GM23338 (cell line): Measurements from ENCODE around the gene CSNK2B. TPM values are rescaled to one million over a fixed set of nuclear protein-coding genes. Genes with fewer than 3 reads are reported as not detected.

Experiments used
- ATAC-seq: fragments of 200-7000 bp; cut with Tn5 transposase; 3 replicates; pipeline ENCODE4 v1.9.1; 2020
- DNase-seq: peaks from one replicate; pipeline ENCODE4 v3.0.0-alpha.2; 2015; ENCODE audit warnings: low spot score
- H2AFZ ChIP-seq: fragments of 200-600 bp; sonication (generic); 2 replicates; pipeline ENCODE4 v1.8.0; 2016; ENCODE audit warnings: antibody characterized with exemption, mild to moderate bottlenecking, moderate library complexity
- H3F3A ChIP-seq: fragments of 200-600 bp; sonication (generic); replicated peaks from 2 replicates; pipeline ENCODE4 v1.8.0; 2017; ENCODE audit warnings: antibody characterized with exemption, mixed run types, low read depth
- H3K27ac ChIP-seq: fragments of 200-600 bp; sonication (generic); 2 replicates; pipeline ENCODE4 v1.6.1; 2016; ENCODE audit warnings: low read depth
- H3K27me3 ChIP-seq: fragments of 200-600 bp; sonication (generic); 2 replicates; pipeline ENCODE4 v1.8.0; 2016; ENCODE audit warnings: mild to moderate bottlenecking, mixed run types, moderate library complexity; ENCODE audit not compliant: insufficient read depth
- H3K36me3 ChIP-seq: fragments of 200-600 bp; sonication (generic); 2 replicates; pipeline ENCODE4 v1.8.0; 2016; ENCODE audit warnings: mild to moderate bottlenecking; ENCODE audit not compliant: insufficient read depth
- H3K4me1 ChIP-seq: fragments of 200-600 bp; sonication (generic); 2 replicates; pipeline ENCODE4 v1.8.0; 2016; ENCODE audit warnings: mild to moderate bottlenecking, moderate library complexity; ENCODE audit not compliant: insufficient read depth
- H3K4me2 ChIP-seq: fragments of 200-600 bp; sonication (generic); 2 replicates; pipeline ENCODE4 v1.7.1; 2017; ENCODE audit warnings: mixed run types
- H3K4me3 ChIP-seq: fragments of 200-600 bp; sonication (generic); 2 replicates; pipeline ENCODE4 v1.6.1; 2016; ENCODE audit warnings: mixed run types
- H3K79me2 ChIP-seq: fragments of 200-600 bp; sonication (generic); replicated peaks from 2 replicates; pipeline ENCODE4 v1.8.0; 2017; ENCODE audit warnings: mild to moderate bottlenecking; ENCODE audit not compliant: insufficient read depth
- H3K9me2 ChIP-seq: fragments of 200-600 bp; sonication (generic); 2 replicates; pipeline ENCODE4 v1.8.0; 2017; ENCODE audit not compliant: insufficient read depth
- H4K20me1 ChIP-seq: fragments of 200-600 bp; sonication (generic); replicated peaks from 2 replicates; pipeline ENCODE4 v1.8.0; 2017; ENCODE audit warnings: mild to moderate bottlenecking; ENCODE audit not compliant: insufficient read depth
- H3K27ac Mint-ChIP-seq: 2 replicates; pipeline ENCODE4 v1.8.0; 2020; ENCODE audit warnings: inconsistent platforms, mild to moderate bottlenecking, moderate library complexity, mixed read lengths
- H3K27me3 Mint-ChIP-seq: 3 replicates; pipeline ENCODE4 v1.8.0; 2022; ENCODE audit warnings: low read depth, mild to moderate bottlenecking, moderate library complexity, mixed read lengths, inconsistent platforms; ENCODE audit not compliant: insufficient read depth, poor library complexity
- H3K36me3 Mint-ChIP-seq: 3 replicates; pipeline ENCODE4 v1.8.0; 2021; ENCODE audit warnings: low read depth, mild to moderate bottlenecking, inconsistent platforms, moderate library complexity, mixed read lengths
- H3K4me1 Mint-ChIP-seq: 3 replicates; pipeline ENCODE4 v1.8.0; 2020; ENCODE audit warnings: mild to moderate bottlenecking, inconsistent platforms, mixed read lengths
- H3K4me3 Mint-ChIP-seq: 3 replicates; pipeline ENCODE4 v1.8.0; 2021; ENCODE audit warnings: moderate library complexity, mild to moderate bottlenecking, inconsistent platforms, mixed read lengths
- H3K9me3 Mint-ChIP-seq: 3 replicates; pipeline ENCODE4 v1.8.0; 2020; ENCODE audit warnings: moderate library complexity, mild to moderate bottlenecking, inconsistent platforms, mixed read lengths
- CTCF ChIP-seq, 2 experiments: fragments of 200-600 bp in 1 of 2; sonication (generic) in 1 of 2; conservative IDR thresholded peaks; 2 replicates each; pipeline versions ENCODE4 v1.5.1 to v1.6.1; 2016 to 2017; ENCODE audit warnings: antibody characterized with exemption in 2 of 2, low read depth in 2 of 2, mild to moderate bottlenecking in 2 of 2, moderate library complexity in 1 of 2
- ETS1 ChIP-seq: IDR thresholded peaks from 2 replicates; pipeline ENCODE4 v1.6.1; 2016; ENCODE audit warnings: antibody characterized with exemption
- EZH2 ChIP-seq: fragments of 200-600 bp; sonication (generic); IDR thresholded peaks from one replicate; pipeline ENCODE4 v1.8.0; 2017; ENCODE audit warnings: antibody characterized with exemption, mild to moderate bottlenecking, low read depth; ENCODE audit not compliant: unreplicated experiment
- NANOG ChIP-seq: IDR thresholded peaks from 2 replicates; pipeline ENCODE4 v1.6.1; 2016; ENCODE audit warnings: antibody characterized with exemption, borderline replicate concordance
- POLR2AphosphoS5 ChIP-seq: IDR thresholded peaks from 2 replicates; pipeline ENCODE4 v1.6.1; 2016; ENCODE audit warnings: antibody characterized with exemption, low read depth
- REST ChIP-seq: IDR thresholded peaks from one replicate; pipeline ENCODE4 v1.6.1; 2018; ENCODE audit warnings: antibody characterized with exemption; ENCODE audit not compliant: unreplicated experiment
- STAT1 ChIP-seq: IDR thresholded peaks from one replicate; pipeline ENCODE4 v1.6.1; 2016; ENCODE audit warnings: antibody characterized with exemption; ENCODE audit not compliant: unreplicated experiment
- ZNF114 ChIP-seq: fragments of 250-450 bp; sonication (Bioruptor Pico); IDR thresholded peaks from 2 replicates; pipeline ENCODE4 v1.5.0; 2020; ENCODE audit warnings: mild to moderate bottlenecking, moderate library complexity
- ZNF331 ChIP-seq: fragments of 250-450 bp; sonication (Bioruptor Pico); IDR thresholded peaks from 2 replicates; pipeline ENCODE4 v1.5.0; 2020; ENCODE audit warnings: low read depth, mild to moderate bottlenecking, moderate library complexity
- ZNF462 ChIP-seq: fragments of 250-450 bp; sonication (Bioruptor Pico); IDR thresholded peaks from 2 replicates; pipeline ENCODE4 v1.5.0; 2020; ENCODE audit warnings: mild to moderate bottlenecking, moderate library complexity
- polyA plus RNA-seq: library from polyadenylated mRNA; unstranded; fragments of >200 nt; fragmentation: Nextera tagmentation; extraction: Ambion mirVana; gene quantifications from 2 replicates; pipeline ENCODE4 v1.2.1, GENCODE V29; 2016
- total RNA-seq: library from RNA; depleted of rRNA; stranded (reverse); fragments of >200 nt; shearing (Covaris generic); gene quantifications from 2 replicates; pipeline ENCODE4 v1.2.3, GENCODE V29; 2014

Gene CSNK2B
- total and polyA plus RNA-seq, 2 experiments from 2014 or later: 260 to 271 TPM

DNA sequence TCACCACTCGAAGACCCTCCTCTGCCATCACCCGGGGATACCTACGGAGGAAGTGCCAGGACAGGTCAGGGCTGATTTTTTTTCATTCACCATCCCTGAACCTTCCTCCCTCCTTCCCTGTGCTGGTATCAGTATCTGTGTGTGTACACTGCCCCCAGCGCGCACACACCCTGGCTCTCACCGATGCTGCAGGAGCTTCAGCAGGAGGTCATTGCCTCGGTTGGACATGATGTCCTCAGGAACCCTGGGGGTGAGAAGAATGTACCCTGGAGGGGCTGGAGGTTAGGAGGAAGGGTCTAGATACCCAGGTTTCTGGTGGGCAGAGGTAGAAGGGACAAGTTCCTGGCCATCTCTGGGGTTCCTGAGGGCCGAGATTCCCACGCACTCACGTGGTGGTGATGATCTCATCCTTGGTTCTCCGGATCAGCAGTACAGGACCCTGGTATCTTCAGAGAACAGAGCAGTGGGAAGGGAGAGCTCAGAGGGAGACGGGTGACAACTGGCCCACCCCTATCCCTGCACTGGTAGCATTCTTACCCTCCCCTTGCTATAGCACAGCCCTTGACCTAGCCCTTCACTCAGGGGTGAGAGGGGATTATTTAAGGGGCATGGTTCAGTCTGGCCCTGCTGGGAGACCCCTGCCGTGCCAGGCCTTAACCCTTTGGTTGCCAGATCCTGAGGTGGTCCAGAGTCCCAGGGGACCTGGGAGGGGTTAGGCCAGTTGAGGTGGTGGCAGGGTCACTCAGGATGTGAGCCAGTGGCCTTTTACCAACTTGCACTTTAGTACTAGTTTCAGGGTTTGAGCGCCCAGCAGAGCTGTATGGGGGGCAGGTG lies 22.2 kb downstream of the CSNK2B start:
- Mint-ChIP-seq H3K9me3 (no peaks in the 10 kb centered on the region), H3K4me1 (peaks cover 4% of the 10 kb centered on the region), H3K27ac (no peak overlapping the region), H3K27me3 (peaks cover 11% of the 10 kb centered on the region), H3K4me3 (no peak overlapping the region), H3K36me3 (peaks cover 17% of the 10 kb centered on the region)
- no peaks in the 10 kb centered on the region for H3K79me2 ChIP-seq
- H3K4me1 ChIP-seq: peaks cover 3% of the 10 kb centered on the region
- TF ChIP-seq STAT1 (no peak), REST (no peak), CTCF (conservative IDR thresholded peaks at IDR 0.05; ENCODE audit: low read depth in 2 of 2) (no peak), ZNF114 (no peak), POLR2AphosphoS5 (no peak), ZNF462 (CRISPR knock-in tag) (no peak), EZH2 (no peak), ETS1 (no peak), ZNF331 (CRISPR knock-in tag) (no peak), NANOG (no peak)
- H3K27me3 ChIP-seq: no peaks in the 10 kb centered on the region
- no peaks in the 10 kb centered on the region for H4K20me1 ChIP-seq
- DNase-seq (no peak), ATAC-seq (peak; percentile 15; the same call in 1 of the 3 replicates)
- H2AFZ ChIP-seq: no peak overlapping the region
- no peaks in the 10 kb centered on the region for H3K36me3 ChIP-seq
- no peaks in the 10 kb centered on the region for H3K9me2 ChIP-seq
- no peak overlapping the region for H3K4me3 ChIP-seq
- H3K4me2 ChIP-seq: no peak overlapping the region
- H3K27ac ChIP-seq: no peak overlapping the region
- H3F3A ChIP-seq: no peaks in the 10 kb centered on the region
